Endothelial cell of umbilical vein (primary cell): ENCODE measurements around the gene RAB8B. TPM values are rescaled to one million over a fixed set of nuclear protein-coding genes. Genes with fewer than 3 reads are reported as not detected.

Experiments
- BruUV-seq: library from RNA; stranded (reverse); fragments of 400-500 nt; replicated peaks from 2 replicates; lab custom pipeline; 2021; lab: Mats Ljungman, UMichigan
- CTCF ChIA-PET: fragments of 300-600, 350-600 bp; sonication (Branson Sonifier 250); formaldehyde crosslinking; loops from one replicate; lab custom pipeline; 2021; ENCODE audit warnings: antibody characterized with exemption, inconsistent platforms; lab: Charles Lee
- POLR2A ChIA-PET: fragments of 300-600, 350-600 bp; sonication (Branson Sonifier 250); formaldehyde crosslinking; loops from one replicate; lab custom pipeline; 2021; ENCODE audit warnings: antibody characterized with exemption, inconsistent platforms; lab: Charles Lee
- DNase-seq: peaks from one replicate; pipeline ENCODE4 v3.0.0-alpha.2; 2011; ENCODE audit warnings: low read depth, low spot score
- FAIRE-seq: peaks from 2 replicates; lab custom pipeline; 2011; peaks lifted over from hg19 to GRCh38; lab: Jason Lieb, UNC
- H2AFZ ChIP-seq: 2 replicates; pipeline ENCODE4 v1.6.0; 2012; ENCODE audit warnings: low read depth, low read length, control low read depth, inconsistent platforms
- H3K27ac ChIP-seq: 2 replicates; pipeline ENCODE4 v1.5.1; 2011; ENCODE audit warnings: low read depth, mild to moderate bottlenecking, control low read depth, low read length, moderate library complexity; ENCODE audit not compliant: insufficient read depth
- H3K27me3 ChIP-seq, 2 experiments: 2 replicates each; pipeline versions ENCODE4 v1.6.0 to v1.6.1; 2011; ENCODE audit warnings: low read length in 2 of 2, mixed read lengths in 1 of 2; ENCODE audit not compliant: control insufficient read depth in 2 of 2, insufficient read depth in 2 of 2
- H3K36me3 ChIP-seq, 2 experiments: 2 replicates in 1 of 2; 3 replicates in 1 of 2; pipeline ENCODE4 v1.5.1; 2011; ENCODE audit warnings: low read length in 2 of 2, mild to moderate bottlenecking in 1 of 2, moderate library complexity in 1 of 2; ENCODE audit not compliant: control insufficient read depth in 2 of 2, insufficient read depth in 2 of 2; ENCODE audit errors: extremely low read depth in 1 of 2
- H3K4me1 ChIP-seq: 3 replicates; pipeline ENCODE4 v1.5.1; 2011; ENCODE audit warnings: mild to moderate bottlenecking, low read length; ENCODE audit not compliant: control insufficient read depth, insufficient read depth; ENCODE audit errors: extremely low read depth
- H3K4me2 ChIP-seq: 2 replicates; pipeline ENCODE4 v1.6.1; 2011; ENCODE audit warnings: low read length, control low read depth, mixed read lengths; ENCODE audit not compliant: insufficient read depth
- H3K4me3 ChIP-seq, 3 experiments: fragments of 200-600 bp in 1 of 3; sonication (generic), shearing (Covaris generic) in 1 of 3; replicated peaks in 1 of 3; 2 replicates each; pipeline ENCODE4 v1.5.1; 2011 to 2016; ENCODE audit warnings: control low read depth in 3 of 3, low read length in 3 of 3, mild to moderate bottlenecking in 2 of 3, inconsistent platforms in 1 of 3, low read depth in 1 of 3, moderate library complexity in 1 of 3; ENCODE audit not compliant: insufficient read depth in 1 of 3
- H3K79me2 ChIP-seq: 2 replicates; pipeline ENCODE4 v1.6.0; 2012; ENCODE audit warnings: low read length, inconsistent platforms; ENCODE audit not compliant: control insufficient read depth, insufficient read depth
- H3K9ac ChIP-seq: replicated peaks from 2 replicates; pipeline ENCODE3; 2011; ENCODE audit warnings: low read length, control low read depth; ENCODE audit not compliant: insufficient read depth; ENCODE audit errors: extremely low read depth
- H3K9me1 ChIP-seq: replicated peaks from 3 replicates; pipeline ENCODE4 v1.6.0; 2011; ENCODE audit warnings: mild to moderate bottlenecking, low read length; ENCODE audit not compliant: control insufficient read depth, insufficient read depth; ENCODE audit errors: extremely low read depth
- H3K9me3 ChIP-seq: replicated peaks from 2 replicates; pipeline ENCODE4 v1.5.1; 2012; ENCODE audit warnings: low read length, inconsistent platforms; ENCODE audit not compliant: control insufficient read depth, insufficient read depth
- H4K20me1 ChIP-seq: replicated peaks from 2 replicates; pipeline ENCODE3; 2011; ENCODE audit warnings: mild to moderate bottlenecking, low read length; ENCODE audit not compliant: control insufficient read depth, insufficient read depth; ENCODE audit errors: extremely low read depth
- CTCF ChIP-seq, 2 donors: IDR thresholded peaks; 1 replicate in 1 of 2; 2 replicates in 1 of 2; pipeline ENCODE4 v1.5.1; 2011; ENCODE audit warnings: low read length in 2 of 2, mild to moderate bottlenecking in 2 of 2, moderate library complexity in 2 of 2, control low read depth in 1 of 2, inconsistent platforms in 1 of 2, low read depth in 1 of 2; ENCODE audit not compliant: insufficient read depth in 1 of 2; ENCODE audit errors: extremely low read depth in 1 of 2
- EZH2 ChIP-seq: IDR thresholded peaks from 2 replicates; pipeline ENCODE4 v1.6.1; 2012; ENCODE audit warnings: borderline replicate concordance, low read depth, mild to moderate bottlenecking, moderate library complexity, low read length, inconsistent platforms; ENCODE audit not compliant: severe bottlenecking
- FOS ChIP-seq: IDR thresholded peaks from 2 replicates; pipeline ENCODE4 v1.6.1; 2011; ENCODE audit warnings: mild to moderate bottlenecking, low read length, moderate library complexity, borderline replicate concordance; ENCODE audit not compliant: insufficient read depth
- GATA2 ChIP-seq: IDR thresholded peaks from 2 replicates; pipeline ENCODE4 v1.7.0; 2011; ENCODE audit warnings: low read depth, mild to moderate bottlenecking, moderate library complexity, mixed read lengths, low read length; ENCODE audit not compliant: insufficient read length, insufficient read depth
- JUN ChIP-seq: IDR thresholded peaks from 2 replicates; pipeline ENCODE4 v1.6.1; 2011; ENCODE audit warnings: borderline replicate concordance, low read depth; ENCODE audit not compliant: insufficient read length, insufficient read depth
- MYC ChIP-seq: IDR thresholded peaks from one replicate; pipeline ENCODE4 v1.6.1; 2011; ENCODE audit warnings: mild to moderate bottlenecking, low read depth, low read length
- POLR2A ChIP-seq: IDR thresholded peaks from 2 replicates; pipeline ENCODE4 v1.6.1; 2012; ENCODE audit warnings: low read depth, mild to moderate bottlenecking, control low read depth, low read length
- POLR2AphosphoS5 ChIP-seq: IDR thresholded peaks from 2 replicates; pipeline ENCODE4 v1.6.1; 2012; ENCODE audit warnings: low read depth, mild to moderate bottlenecking, control low read depth, low read length, moderate library complexity; ENCODE audit not compliant: insufficient read depth
- dilution Hi-C: fragments of 300-500 bp; cut with MboI; formaldehyde crosslinking; loops from one replicate; pipeline ENCODE4 v1.15.0; 2019; ENCODE audit warnings: low sequenced_read_pairs; ENCODE audit not compliant: extremely low pct_ligation_motif_present
- intact Hi-C: fragments of 100-400 bp; cut with micrococcal nuclease; formaldehyde crosslinking; loops from one replicate; pipeline ENCODE4 v1.10.0; 2022
- polyA plus RNA-seq, 4 experiments: library from polyadenylated mRNA; depleted of rRNA in 3 of 4; stranded (reverse) in 3 of 4; unstranded in 1 of 4; fragments of >200 nt; gene quantifications; 2 replicates each; pipeline versions ENCODE4 v1.2.1 to v1.2.3, GENCODE V29; 2011 to 2012; ENCODE audit warnings: missing spikeins in 1 of 4
- total RNA-seq: library from RNA; stranded (reverse); gene quantifications from 2 replicates; pipeline ENCODE4 v1.2.3, GENCODE V29; 2021
- TF ChIP-seq, protein P1 (sequence below): IDR thresholded peaks from 2 replicates; pipeline ENCODE4 v1.6.1; 2011; ENCODE audit not compliant: insufficient read depth, insufficient read length

The RAB8B gene
- total and polyA plus RNA-seq, 2 donors (not counting 3 experiments of a cell fraction or from before 2014, with no cell fraction given) = 10.4 to 52.5 TPM

- Histone ChIP-seq H3K27me3 (no peaks in the 10 kb centered on the region), H3K36me3 (no peaks in the 10 kb centered on the region), H3K27ac (no peak overlapping the region), H3K9ac (no peak overlapping the region), H3K4me3 (no peak overlapping the region), H3K9me1 (no peaks in the 10 kb centered on the region), H2AFZ (no peak overlapping the region), H4K20me1 (no peaks in the 10 kb centered on the region), H3K79me2 (peaks cover 15% of the 10 kb centered on the region), H3K9me3 (no peaks in the 10 kb centered on the region), H3K4me2 (no peak overlapping the region), H3K4me1 (peaks cover 4% of the 10 kb centered on the region)
- DNase-seq = no peak
- intact Hi-C loops (no loop called here), dilution Hi-C loops (no loop called here)
- no peak for FAIRE-seq
- TF ChIP-seq POLR2A (no peak), MYC (no peak), CTCF (IDR thresholded peaks at IDR 0.05; ENCODE audit: extremely low read depth in 1 of 2, insufficient read depth in 1 of 2, low read depth in 1 of 2, low read length in 2 of 2) (no peak), POLR2AphosphoS5 (no peak), JUN (no peak), EZH2 (no peak), FOS (no peak), GATA2 (no peak)
- TF ChIP-seq, protein P1, sequence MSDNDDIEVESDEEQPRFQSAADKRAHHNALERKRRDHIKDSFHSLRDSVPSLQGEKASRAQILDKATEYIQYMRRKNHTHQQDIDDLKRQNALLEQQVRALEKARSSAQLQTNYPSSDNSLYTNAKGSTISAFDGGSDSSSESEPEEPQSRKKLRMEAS = no peak
- POLR2A ChIA-PET = no interaction called here
- no TSS peak for BruUV-seq
- CTCF ChIA-PET = no interaction called here
Observed at GRCh38 chr15:63160638-63161037, 28.8 kb upstream of the RAB8B start.
